H1 (cell line): ENCODE results near the gene RUNX1. TPM values are rescaled to one million over a fixed set of nuclear protein-coding genes. Genes with fewer than 3 reads are reported as not detected.

Experiments used
- CTCF ChIA-PET: fragments of 300-600 bp; sonication (Branson Sonifier 250); formaldehyde crosslinking; loops from one replicate; lab custom pipeline; 2021; ENCODE audit not compliant: partially characterized antibody; lab: Charles Lee
- POLR2A ChIA-PET: fragments of 300-600 bp; sonication (Branson Sonifier 250); formaldehyde crosslinking; loops from one replicate; lab custom pipeline; 2021; ENCODE audit warnings: inconsistent platforms; ENCODE audit not compliant: partially characterized antibody; lab: Charles Lee
- DNase-seq, 2 experiments: peaks; one replicate each; pipeline versions ENCODE4 v3.0.0 to v3.0.0-alpha.2; 2010 to 2022; ENCODE audit warnings: low spot score in 2 of 2, low read depth in 1 of 2, mixed read lengths in 1 of 2
- FAIRE-seq: peaks from 2 replicates; lab custom pipeline; 2011; peaks lifted over from hg19 to GRCh38; lab: Jason Lieb, UNC
- H2AFZ ChIP-seq: 2 replicates; pipeline ENCODE4 v1.8.1; 2012; ENCODE audit warnings: low read length, inconsistent platforms
- H2AK5ac ChIP-seq: 2 replicates; pipeline ENCODE4 v1.6.1; 2013; ENCODE audit warnings: low read depth, low read length
- H2BK120ac ChIP-seq: replicated peaks from 2 replicates; pipeline ENCODE3; 2013; ENCODE audit warnings: low read depth, low read length, inconsistent platforms
- H2BK12ac ChIP-seq: 2 replicates; pipeline ENCODE4 v1.6.1; 2013; ENCODE audit warnings: low read depth, low read length
- H2BK15ac ChIP-seq: 2 replicates; pipeline ENCODE4 v1.6.1; 2013; ENCODE audit warnings: low read length
- H2BK20ac ChIP-seq: 2 replicates; pipeline ENCODE4 v1.6.1; 2013; ENCODE audit warnings: low read length
- H2BK5ac ChIP-seq: 2 replicates; pipeline ENCODE4 v1.6.1; 2013; ENCODE audit warnings: low read depth, low read length
- H3K14ac ChIP-seq: 2 replicates; pipeline ENCODE4 v1.6.1; 2013; ENCODE audit warnings: inconsistent platforms; ENCODE audit not compliant: insufficient read length
- H3K18ac ChIP-seq: 2 replicates; pipeline ENCODE4 v1.6.1; 2013; ENCODE audit warnings: low read length; ENCODE audit errors: extremely low read depth
- H3K23ac ChIP-seq: 2 replicates; pipeline ENCODE4 v1.6.1; 2013; ENCODE audit warnings: inconsistent platforms; ENCODE audit not compliant: insufficient read length
- H3K23me2 ChIP-seq: 2 replicates; pipeline ENCODE4 v1.6.1; 2013; ENCODE audit warnings: low read depth, low read length
- H3K27ac ChIP-seq: 2 replicates; pipeline ENCODE4 v1.6.1; 2011; ENCODE audit warnings: low read depth, low read length, inconsistent platforms
- H3K27me3 ChIP-seq, 4 experiments: replicated peaks in 1 of 4; 1 replicate in 1 of 4; 2 replicates in 3 of 4; pipeline versions ENCODE4 v1.6.1 to v1.8.1; 2011 to 2013; ENCODE audit warnings: low read length in 3 of 4, mild to moderate bottlenecking in 3 of 4, inconsistent platforms in 2 of 4, mixed read lengths in 2 of 4, moderate library complexity in 1 of 4; ENCODE audit not compliant: control insufficient read depth in 3 of 4, insufficient read depth in 3 of 4; ENCODE audit errors: extremely low read depth in 1 of 4
- H3K36me3 ChIP-seq, 4 experiments: 2 replicates each; pipeline versions ENCODE4 v1.6.1 to v1.8.1; 2011 to 2013; ENCODE audit warnings: mild to moderate bottlenecking in 4 of 4, low read length in 3 of 4, moderate library complexity in 2 of 4, control low read depth in 1 of 4, inconsistent platforms in 1 of 4; ENCODE audit not compliant: insufficient read depth in 4 of 4, control insufficient read depth in 2 of 4
- H3K4ac ChIP-seq: replicated peaks from 2 replicates; pipeline ENCODE3; 2013; ENCODE audit warnings: low read length, low read depth, mixed read lengths, inconsistent platforms; ENCODE audit not compliant: insufficient read length
- H3K4me1 ChIP-seq, 4 experiments: replicated peaks in 1 of 4; 1 replicate in 1 of 4; 2 replicates in 3 of 4; pipeline versions ENCODE4 v1.6.1 to v1.8.1; 2011 to 2013; ENCODE audit warnings: low read length in 3 of 4, inconsistent platforms in 2 of 4, mixed read lengths in 1 of 4; ENCODE audit not compliant: insufficient read depth in 4 of 4, control insufficient read depth in 3 of 4
- H3K4me2 ChIP-seq, 2 experiments: 2 replicates each; pipeline versions ENCODE4 v1.6.1 to v1.8.1; 2011 to 2013; ENCODE audit warnings: low read depth in 2 of 2, low read length in 2 of 2, control low read depth in 1 of 2, inconsistent platforms in 1 of 2, mild to moderate bottlenecking in 1 of 2; ENCODE audit not compliant: insufficient read depth in 1 of 2
- H3K4me3 ChIP-seq, 4 experiments: fragments of 200-600, 300-600 bp in 1 of 4; sonication (generic), shearing (Covaris generic), sonication (Bioruptor Twin) in 1 of 4; 2 replicates each; pipeline versions ENCODE4 v1.5.1 to v1.8.1; 2011 to 2016; ENCODE audit warnings: low read length in 4 of 4, low read depth in 3 of 4, control low read depth in 2 of 4, inconsistent platforms in 2 of 4, mild to moderate bottlenecking in 2 of 4, mixed read lengths in 1 of 4, moderate library complexity in 1 of 4; ENCODE audit not compliant: insufficient read depth in 2 of 4; ENCODE audit errors: extremely low read depth in 1 of 4
- H3K56ac ChIP-seq: replicated peaks from 2 replicates; pipeline ENCODE3; 2013; ENCODE audit warnings: low read depth, mild to moderate bottlenecking, mixed read lengths, low read length, inconsistent platforms; ENCODE audit not compliant: insufficient read length
- H3K79me1 ChIP-seq: 2 replicates; pipeline ENCODE4 v1.6.1; 2013; ENCODE audit warnings: low read depth, low read length, control low read depth
- H3K79me2 ChIP-seq, 2 experiments: 2 replicates each; pipeline versions ENCODE4 v1.6.1 to v1.8.1; 2012 to 2013; ENCODE audit warnings: low read length in 2 of 2, mild to moderate bottlenecking in 2 of 2, inconsistent platforms in 1 of 2; ENCODE audit not compliant: insufficient read depth in 2 of 2, control insufficient read depth in 1 of 2
- H3K9ac ChIP-seq, 4 experiments: replicated peaks in 1 of 4; 1 replicate in 1 of 4; 2 replicates in 3 of 4; pipeline versions ENCODE4 v1.6.1 to v1.8.1; 2011 to 2013; ENCODE audit warnings: low read depth in 3 of 4, low read length in 3 of 4, control low read depth in 2 of 4, mild to moderate bottlenecking in 2 of 4, moderate library complexity in 2 of 4, inconsistent platforms in 1 of 4; ENCODE audit errors: extremely low read depth in 1 of 4
- H3K9me3 ChIP-seq, 2 experiments: 2 replicates each; pipeline versions ENCODE4 v1.6.1 to v1.8.1; 2012 to 2013; ENCODE audit warnings: mild to moderate bottlenecking in 2 of 2, moderate library complexity in 2 of 2, control low read depth in 1 of 2, inconsistent platforms in 1 of 2, low read depth in 1 of 2, low read length in 1 of 2, mixed read lengths in 1 of 2; ENCODE audit not compliant: insufficient read depth in 2 of 2
- H4K20me1 ChIP-seq, 2 experiments: replicated peaks in 1 of 2; 2 replicates each; pipeline versions ENCODE3 to v1.8.1; 2011 to 2013; ENCODE audit warnings: inconsistent platforms in 2 of 2, low read length in 2 of 2, mild to moderate bottlenecking in 1 of 2; ENCODE audit not compliant: insufficient read depth in 2 of 2, control insufficient read depth in 1 of 2
- H4K5ac ChIP-seq: 2 replicates; pipeline ENCODE4 v1.6.1; 2013; ENCODE audit warnings: low read length, low read depth, mixed read lengths, inconsistent platforms; ENCODE audit not compliant: insufficient read length
- H4K8ac ChIP-seq: 2 replicates; pipeline ENCODE4 v1.8.0; 2013; ENCODE audit warnings: mild to moderate bottlenecking, moderate library complexity, low read length, inconsistent platforms; ENCODE audit not compliant: insufficient read depth; ENCODE audit errors: extremely low read depth
- H4K91ac ChIP-seq: replicated peaks from 2 replicates; pipeline ENCODE3; 2013; ENCODE audit warnings: low read length, mixed read lengths, inconsistent platforms; ENCODE audit not compliant: insufficient read length
- FOSL1 ChIP-seq: IDR thresholded peaks from 2 replicates; pipeline ENCODE4 v1.6.1; 2011; ENCODE audit warnings: mild to moderate bottlenecking, low read depth, low read length, moderate library complexity; ENCODE audit not compliant: insufficient read depth
- HDAC2 ChIP-seq, 2 experiments: fragments of 300-600 bp in 1 of 2; sonication (generic) in 1 of 2; IDR thresholded peaks; 2 replicates each; pipeline ENCODE4 v1.6.1; 2011 to 2012; ENCODE audit warnings: low read depth in 2 of 2, low read length in 2 of 2, mild to moderate bottlenecking in 2 of 2, moderate library complexity in 2 of 2, borderline replicate concordance in 1 of 2, inconsistent platforms in 1 of 2
- RBBP5 ChIP-seq: IDR thresholded peaks from 2 replicates; pipeline ENCODE4 v1.7.1; 2012; ENCODE audit warnings: low read depth, mild to moderate bottlenecking, inconsistent platforms, low read length, moderate library complexity, borderline replicate concordance
- WGBS, 2 experiments: shearing (Covaris generic) in 1 of 2; methylation state at CpG; one replicate each; pipeline versions ENCODE4 v1.1.6 to v1.1.7; 2013 to 2015; ENCODE audit warnings: low lambda C conversion rate in 2 of 2, mixed read lengths in 2 of 2, inconsistent platforms in 1 of 2, low coverage in 1 of 2, missing lambda C conversion rate in 1 of 2; ENCODE audit not compliant: insufficient replicate concordance in 2 of 2, insufficient coverage in 1 of 2, insufficient read length in 1 of 2; ENCODE audit errors: extremely low coverage in 1 of 2, missing lambda C conversion rate in 1 of 2; 5-methylcytosine and 5-hydroxymethylcytosine counted together
- polyA plus RNA-seq, 7 experiments: library from polyadenylated mRNA; depleted of rRNA in 3 of 7; stranded (reverse) in 5 of 7; unstranded in 2 of 7; fragments of >200 nt in 5 of 7; fragments of 200-250 nt in 2 of 7; gene quantifications; 1 replicate in 5 of 7; 2 replicates in 1 of 7; 4 replicates in 1 of 7; pipeline versions ENCODE4 v1.2.1 to v1.2.3, GENCODE V29; 2011 to 2013; ENCODE audit warnings: missing spikeins in 2 of 7, mixed read lengths in 2 of 7
- total RNA-seq: library from RNA; stranded (reverse); fragmentation: NEBNext Ultra II Directional; extraction: Animal tissue kit (Norgen Biotek cat#: 25700); gene quantifications from 2 replicates; pipeline ENCODE4 v1.2.1, GENCODE V29; 2021

RUNX1 gene
- total and polyA plus RNA-seq, 2 of the 8 experiments (the other 6 are each of a cell fraction or from before 2014, with no cell fraction given): 0.20 to 0.60 TPM

DNA sequence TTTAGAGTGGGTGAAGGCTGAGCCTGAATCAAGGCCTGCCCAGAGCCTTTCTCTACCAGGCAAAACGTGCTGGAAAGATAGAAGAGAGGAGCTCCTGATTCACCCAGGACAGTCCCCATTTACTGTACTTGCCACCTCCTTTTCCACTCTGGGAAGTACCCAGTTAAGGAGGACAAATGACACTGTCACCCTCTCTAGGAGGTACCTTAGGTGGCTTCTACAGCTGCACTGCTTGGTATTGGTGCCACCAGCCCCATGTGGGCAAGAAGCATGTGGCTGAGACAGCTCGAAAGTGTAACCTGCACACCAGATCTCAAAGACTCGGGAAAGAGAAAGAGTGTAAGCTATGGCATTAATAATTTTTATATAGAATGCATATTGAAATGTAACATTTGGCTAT lies 42.3 kb downstream of the RUNX1 start:
- Histone ChIP-seq H3K4ac (no peak overlapping the region), H3K14ac (no peak overlapping the region), H4K20me1 (no peaks in the 10 kb centered on the region), H3K9ac (no peak overlapping the region), H3K23me2 (no peaks in the 10 kb centered on the region), H3K36me3 (no peaks in the 10 kb centered on the region), H2BK120ac (no peak overlapping the region), H4K8ac (no peak overlapping the region), H2BK20ac (no peak overlapping the region), H4K91ac (no peak overlapping the region), H3K56ac (no peak overlapping the region), H3K27ac (no peak overlapping the region), H2BK12ac (no peak overlapping the region), H2AFZ (no peak overlapping the region), H2AK5ac (no peak overlapping the region), H2BK5ac (no peak overlapping the region), H4K5ac (no peak overlapping the region), H3K18ac (no peak overlapping the region), H3K79me1 (no peaks in the 10 kb centered on the region), H3K79me2 (no peaks in the 10 kb centered on the region), H2BK15ac (no peak overlapping the region), H3K4me2 (no peak overlapping the region), H3K4me3 (no peak overlapping the region), H3K27me3 (no peaks in the 10 kb centered on the region), H3K9me3 (no peaks in the 10 kb centered on the region), H3K4me1 (no peaks in the 10 kb centered on the region), H3K23ac (no peak overlapping the region)
- POLR2A ChIA-PET: no interaction called here
- FAIRE-seq (no peak), DNase-seq (no peak)
- 78% methylated on average over 3 of the region's 3 CpGs; no CpG with 5 or more reads in 1 of the 2 experiments for WGBS, 2 experiments
- no peak for TF ChIP-seq RBBP5
- no peak for TF ChIP-seq HDAC2 (IDR thresholded peaks at IDR 0.05; ENCODE audit: borderline replicate concordance in 1 of 2, low read depth in 2 of 2, low read length in 2 of 2)
- TF ChIP-seq FOSL1: no peak
- CTCF ChIA-PET: interaction anchor here (1.2 to 1.8 kb wide), 2 partner anchors 9 to 13 kb away, joined by 4 read pairs; no protein-coding TSS in a partner anchor
